Transverse colon (tissue), 4 donors: ENCODE measurements around the gene DDX51. TPM values are rescaled to one million over a fixed set of nuclear protein-coding genes. Genes with fewer than 3 reads are reported as not detected.

Experiments
- DNase-seq: peaks from one replicate; pipeline ENCODE4 v3.0.0-alpha.2; 2019
- H3K27ac ChIP-seq, 4 donors: fragments of 200-600 bp; sonication (generic); 2 replicates each; pipeline ENCODE4 v1.5.1; 2016 to 2018; ENCODE audit warnings: inconsistent platforms in 4 of 4
- H3K27me3 ChIP-seq: fragments of 200-600 bp; sonication (generic); 2 replicates; pipeline ENCODE4 v1.5.1; 2017; ENCODE audit warnings: inconsistent platforms
- H3K36me3 ChIP-seq, 4 donors: fragments of 200-600 bp; sonication (generic); 2 replicates each; pipeline ENCODE4 v1.5.1; 2017 to 2019; ENCODE audit warnings: inconsistent platforms in 4 of 4
- H3K4me1 ChIP-seq, 4 donors: fragments of 200-600 bp; sonication (generic); 2 replicates each; pipeline ENCODE4 v1.5.1; 2017 to 2020; ENCODE audit warnings: inconsistent platforms in 4 of 4
- H3K4me3 ChIP-seq, 4 donors: fragments of 200-600 bp; sonication (generic); 1 replicate in 1 of 4; 2 replicates in 3 of 4; pipeline versions ENCODE4 v1.5.1 to v1.6.1; 2017 to 2019; ENCODE audit warnings: inconsistent platforms in 4 of 4
- H3K9me3 ChIP-seq, 2 donors: fragments of 200-600 bp; sonication (generic); 2 replicates each; pipeline ENCODE4 v1.5.1; 2017 to 2019; ENCODE audit warnings: inconsistent platforms in 2 of 2
- EP300 ChIP-seq: sonication (generic); formaldehyde crosslinking; IDR thresholded peaks from one replicate; pipeline ENCODE4 v1.6.1; 2017; ENCODE audit warnings: antibody characterized with exemption, low read depth
- POLR2A ChIP-seq: fragments of 450-650 bp; IDR thresholded peaks from one replicate; pipeline ENCODE4 v1.6.1; 2016; ENCODE audit warnings: antibody characterized with exemption, mild to moderate bottlenecking, moderate library complexity
- POLR2AphosphoS5 ChIP-seq, 3 donors: sonication (generic); formaldehyde crosslinking; IDR thresholded peaks; one replicate each; pipeline ENCODE4 v1.6.1; 2016; ENCODE audit warnings: antibody characterized with exemption in 3 of 3
- WGBS, 2 donors: methylation state at CpG; one replicate each; pipeline ENCODE4 v1.1.5; 2018; ENCODE audit warnings: low coverage in 1 of 2; 5-methylcytosine and 5-hydroxymethylcytosine counted together
- in situ Hi-C, 4 donors: fragments of 200-750 bp; cut with MboI; loops; one replicate each; pipeline versions ENCODE4 v1.15.0 to v1.15.1; 2017; ENCODE audit warnings: low sequenced_read_pairs in 3 of 4, low pct_ligation_motif_present in 1 of 4, low pct_unique_long_range_greater_than_20kb in 1 of 4
- intact Hi-C: fragments of 100-400 bp; cut with DNase I; formaldehyde crosslinking; loops from one replicate; pipeline ENCODE4 v1.15.1; 2023; ENCODE audit warnings: low total_unique reads
- total RNA-seq, 4 donors: library from RNA; depleted of rRNA; stranded (reverse); fragments of >200 nt; gene quantifications; one replicate each; pipeline ENCODE4 v1.1.0, GENCODE V29; 2016
- TF ChIP-seq, protein P1 (sequence below), 5 experiments: fragments of 200-600 bp in 3 of 5; fragments of 450-650 bp in 2 of 5; sonication (generic) in 3 of 5; IDR thresholded peaks; 1 replicate in 2 of 5; 2 replicates in 3 of 5; pipeline ENCODE4 v1.5.1; 2016 to 2017; ENCODE audit warnings: antibody characterized with exemption in 5 of 5, inconsistent platforms in 3 of 5, mild to moderate bottlenecking in 2 of 5, moderate library complexity in 1 of 5

The DDX51 gene
- total RNA-seq, 4 donors from 2014 or later, result 5.3 to 52.7 (median 21.2) TPM

DNA sequence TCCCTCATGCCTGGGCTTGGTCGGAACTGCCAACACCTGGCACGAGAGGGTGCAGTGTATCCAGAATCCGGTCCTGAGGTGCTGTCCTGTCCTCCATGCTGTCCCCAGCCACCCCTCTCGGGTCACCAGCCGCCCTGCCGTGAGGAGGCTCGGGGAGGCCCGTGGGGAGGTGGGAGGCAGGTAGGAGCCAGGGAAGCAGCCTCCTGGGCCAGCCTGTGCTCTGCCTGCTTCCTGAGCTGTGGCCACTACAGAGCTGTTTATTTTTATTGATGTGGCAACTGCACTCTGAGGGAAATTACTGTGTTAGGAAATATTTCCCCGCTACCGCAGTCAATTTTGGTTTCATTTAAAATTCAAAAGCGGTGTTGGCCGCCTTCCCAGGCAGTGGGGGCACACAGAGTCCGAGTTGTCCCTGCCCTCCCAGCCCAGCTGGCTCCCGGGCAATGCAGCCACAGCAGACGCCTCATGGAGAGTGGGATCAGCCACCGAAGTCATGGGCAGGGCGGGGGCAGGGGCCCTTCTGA lies 18.5 kb upstream of the DDX51 start:
- WGBS, 2 donors, result 24 to 30% methylated on average over 6 to 17 of the region's 17 CpGs
- no peak overlapping the region for H3K27ac ChIP-seq
- H3K4me3 ChIP-seq, result no peak overlapping the region
- H3K27me3 ChIP-seq, result peaks cover 7% of the 10 kb centered on the region
- H3K9me3 ChIP-seq, result no peaks in the 10 kb centered on the region
- in situ Hi-C loops, result no loop called here
- intact Hi-C loops, result loop anchor here (5.0 kb wide), 1 partner anchor 895 kb away; no protein-coding TSS in a partner anchor
- DNase-seq, result no peak
- peaks cover 0 to 8% (median 4%) of the 10 kb centered on the region in 4 donors for H3K4me1 ChIP-seq
- no peaks in the 10 kb centered on the region for H3K36me3 ChIP-seq
- TF ChIP-seq EP300 (no peak), POLR2AphosphoS5 (IDR thresholded peaks at IDR 0.05) (no peak), POLR2A (no peak)
- TF ChIP-seq, protein P1, sequence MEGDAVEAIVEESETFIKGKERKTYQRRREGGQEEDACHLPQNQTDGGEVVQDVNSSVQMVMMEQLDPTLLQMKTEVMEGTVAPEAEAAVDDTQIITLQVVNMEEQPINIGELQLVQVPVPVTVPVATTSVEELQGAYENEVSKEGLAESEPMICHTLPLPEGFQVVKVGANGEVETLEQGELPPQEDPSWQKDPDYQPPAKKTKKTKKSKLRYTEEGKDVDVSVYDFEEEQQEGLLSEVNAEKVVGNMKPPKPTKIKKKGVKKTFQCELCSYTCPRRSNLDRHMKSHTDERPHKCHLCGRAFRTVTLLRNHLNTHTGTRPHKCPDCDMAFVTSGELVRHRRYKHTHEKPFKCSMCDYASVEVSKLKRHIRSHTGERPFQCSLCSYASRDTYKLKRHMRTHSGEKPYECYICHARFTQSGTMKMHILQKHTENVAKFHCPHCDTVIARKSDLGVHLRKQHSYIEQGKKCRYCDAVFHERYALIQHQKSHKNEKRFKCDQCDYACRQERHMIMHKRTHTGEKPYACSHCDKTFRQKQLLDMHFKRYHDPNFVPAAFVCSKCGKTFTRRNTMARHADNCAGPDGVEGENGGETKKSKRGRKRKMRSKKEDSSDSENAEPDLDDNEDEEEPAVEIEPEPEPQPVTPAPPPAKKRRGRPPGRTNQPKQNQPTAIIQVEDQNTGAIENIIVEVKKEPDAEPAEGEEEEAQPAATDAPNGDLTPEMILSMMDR (IDR thresholded peaks at IDR 0.05), result no peak

DNA sequence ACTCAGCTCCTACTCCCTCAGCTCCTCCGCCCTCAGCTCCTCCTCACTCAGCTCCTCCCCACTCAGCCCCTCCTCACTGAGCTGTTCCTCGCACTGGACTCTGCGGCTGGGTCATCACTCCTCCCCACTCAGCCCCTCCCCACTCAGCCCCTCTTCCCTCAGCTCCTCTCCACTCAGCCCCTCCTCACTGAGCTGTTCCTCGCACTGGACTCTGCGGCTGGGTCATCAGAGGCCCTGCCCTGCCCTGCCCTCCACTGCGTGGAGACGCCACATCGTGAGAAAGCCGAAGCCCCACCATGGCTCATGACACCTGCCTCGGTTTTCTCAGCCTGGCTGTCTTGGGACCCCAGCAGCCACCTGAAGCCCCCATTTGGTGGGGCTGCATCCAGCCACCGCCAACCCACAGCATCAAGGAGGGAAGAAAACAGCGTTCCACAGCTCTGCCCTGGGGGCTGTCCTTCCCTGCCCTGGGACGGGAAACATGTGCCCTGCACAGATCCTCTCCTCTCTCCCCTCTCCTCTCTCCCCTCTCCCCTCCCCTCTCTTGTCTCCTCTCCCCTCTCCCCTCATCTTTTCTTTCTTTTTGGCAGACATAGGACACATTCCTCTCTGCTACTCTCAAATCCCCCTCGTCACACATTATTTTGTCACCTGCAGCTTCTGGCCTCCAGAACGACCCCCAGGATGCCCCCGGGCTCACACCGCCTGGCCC lies 17.8 kb upstream of the DDX51 start:
- in situ Hi-C loops, result no loop called here
- intact Hi-C loops, result loop anchor here (5.0 kb wide), 1 partner anchor 895 kb away; no protein-coding TSS in a partner anchor
- no peak for DNase-seq
- TF ChIP-seq POLR2A (no peak), EP300 (no peak), POLR2AphosphoS5 (IDR thresholded peaks at IDR 0.05) (no peak)
- TF ChIP-seq, protein P1 (IDR thresholded peaks at IDR 0.05), result no peak
- Histone ChIP-seq H3K27ac (no peak overlapping the region), H3K36me3 (no peaks in the 10 kb centered on the region), H3K4me1 (peaks cover 0 to 8% (median 4%) of the 10 kb centered on the region in 4 donors), H3K27me3 (peaks cover 7% of the 10 kb centered on the region), H3K9me3 (no peaks in the 10 kb centered on the region), H3K4me3 (no peak overlapping the region)
- 34 to 62% methylated on average over 9 to 17 of the region's 17 CpGs for WGBS, 2 donors

DNA sequence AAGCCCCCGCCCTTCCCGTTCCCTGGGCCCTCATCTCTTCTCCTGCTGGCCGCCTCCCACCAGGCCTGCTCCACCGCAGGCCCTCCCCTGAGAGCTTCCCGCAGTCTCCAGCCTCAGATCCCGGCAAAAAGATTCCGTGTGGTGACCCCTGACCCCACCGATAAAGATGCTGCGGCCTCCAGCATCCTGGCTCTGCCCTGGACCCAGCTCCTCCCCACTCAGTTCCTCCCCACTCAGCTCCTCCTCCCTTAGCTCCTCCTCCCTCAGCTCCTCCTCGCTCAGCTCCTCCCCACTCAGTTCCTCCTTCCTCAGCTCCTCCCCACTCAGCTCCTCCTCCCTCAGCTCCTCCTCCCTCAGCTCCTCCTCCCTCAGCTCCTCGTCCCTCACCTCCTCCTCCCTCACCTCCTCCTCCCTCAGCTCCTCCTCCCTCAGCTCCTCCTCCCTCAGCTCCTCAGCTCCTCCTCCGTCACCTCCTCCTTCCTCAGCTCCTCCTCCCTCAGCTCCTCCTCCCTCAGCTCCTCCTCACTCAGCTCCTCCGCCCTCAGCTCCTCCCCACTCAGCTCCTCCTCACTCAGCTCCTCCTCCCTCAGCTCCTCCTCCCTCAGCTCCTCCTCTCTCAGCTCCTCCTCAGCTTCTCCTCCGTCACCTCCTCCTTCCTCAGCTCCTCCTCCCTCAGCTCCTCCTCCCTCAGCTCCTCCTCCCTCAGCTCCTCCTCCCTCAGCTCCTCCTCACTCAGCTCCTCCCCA lies 17.1 kb upstream of the DDX51 start:
- 58 to 67% methylated on average over 2 to 14 of the region's 14 CpGs for WGBS, 2 donors
- TF ChIP-seq POLR2A, result no peak
- TF ChIP-seq POLR2AphosphoS5 (IDR thresholded peaks at IDR 0.05), result no peak
- TF ChIP-seq EP300, result no peak
- TF ChIP-seq, protein P1 (IDR thresholded peaks at IDR 0.05), result no peak
- no peaks in the 10 kb centered on the region for H3K9me3 ChIP-seq
- H3K27ac ChIP-seq, result no peak overlapping the region
- no peaks in the 10 kb centered on the region for H3K36me3 ChIP-seq
- no peak overlapping the region for H3K4me3 ChIP-seq
- DNase-seq, result no peak
- H3K27me3 ChIP-seq, result peaks cover 7% of the 10 kb centered on the region
- intact Hi-C loops, result loop anchor here (5.0 kb wide), 1 partner anchor 894 kb away; no protein-coding TSS in a partner anchor
- peaks cover 0 to 8% (median 4%) of the 10 kb centered on the region in 4 donors for H3K4me1 ChIP-seq
- in situ Hi-C loops, result no loop called here

DNA sequence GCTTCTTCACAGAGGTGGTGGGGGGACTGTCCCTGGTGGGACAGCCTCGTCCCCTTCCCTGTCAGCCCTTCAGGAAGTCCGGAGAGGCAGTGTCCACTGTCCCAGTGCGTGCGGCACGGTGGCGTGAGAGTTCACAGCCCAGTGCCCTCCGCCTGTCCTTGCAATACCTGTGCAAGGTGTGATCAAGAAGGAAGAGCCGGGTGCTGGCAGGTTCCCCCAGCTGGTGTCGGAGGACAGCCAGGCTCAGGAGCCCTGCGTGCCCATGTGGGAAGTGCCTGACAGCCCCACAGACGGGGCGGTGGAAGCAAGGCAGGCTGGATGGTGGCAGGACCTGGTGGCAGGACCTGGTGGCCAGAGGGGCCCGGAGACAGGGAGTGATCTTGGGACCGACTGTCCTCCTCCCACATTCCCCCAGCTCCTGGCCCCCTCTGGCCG lies 16.5 kb upstream of the DDX51 start:
- H3K36me3 ChIP-seq, result no peaks in the 10 kb centered on the region
- H3K4me3 ChIP-seq, result no peak overlapping the region
- intact Hi-C loops (loop anchor here (5.0 kb wide), 1 partner anchor 893 kb away; no protein-coding TSS in a partner anchor), in situ Hi-C loops (no loop called here)
- peaks cover 0 to 8% (median 4%) of the 10 kb centered on the region in 4 donors for H3K4me1 ChIP-seq
- TF ChIP-seq POLR2A, result no peak
- TF ChIP-seq, protein P1 (IDR thresholded peaks at IDR 0.05), result no peak
- TF ChIP-seq POLR2AphosphoS5 (IDR thresholded peaks at IDR 0.05), result no peak
- no peak for TF ChIP-seq EP300
- peaks cover 7% of the 10 kb centered on the region for H3K27me3 ChIP-seq
- H3K27ac ChIP-seq, result no peak overlapping the region
- no peaks in the 10 kb centered on the region for H3K9me3 ChIP-seq
- no peak for DNase-seq
- 90% methylated on average over 15 of the region's 15 CpGs; no CpG with 5 or more reads in 1 of the 2 donors for WGBS, 2 donors
